Mammary epithelial cell (primary cell): Measurements from ENCODE around the gene CLEC4F.

Experiments
- CTCF ChIP-seq, 2 donors: IDR thresholded peaks in 1 of 2; conservative IDR thresholded peaks in 1 of 2; 2 replicates each; pipeline ENCODE4 v1.5.1; 2011 to 2012; ENCODE audit warnings: inconsistent platforms in 2 of 2, low read length in 2 of 2, mild to moderate bottlenecking in 2 of 2, control low read depth in 1 of 2, low read depth in 1 of 2; ENCODE audit not compliant: insufficient read depth in 1 of 2; ENCODE audit errors: extremely low read depth in 1 of 2
- EZH2 ChIP-seq: IDR thresholded peaks from 2 replicates; pipeline ENCODE4 v1.6.1; 2012; ENCODE audit warnings: low read length, inconsistent platforms, borderline replicate concordance

- TF ChIP-seq EZH2: no peak
- TF ChIP-seq CTCF (conservative IDR thresholded peaks at IDR 0.05 in 1 of 2, IDR thresholded peaks at IDR 0.05 in 1 of 2; ENCODE audit: extremely low read depth in 1 of 2, insufficient read depth in 1 of 2, low read depth in 1 of 2, low read length in 2 of 2): peak; percentile 95 to 98
Observed at GRCh38 chr2:70861777-70862625, 41.6 kb upstream of the CLEC4F start.
